ENCODE results near the gene FHAD1.

FHAD1 gene

DNA sequence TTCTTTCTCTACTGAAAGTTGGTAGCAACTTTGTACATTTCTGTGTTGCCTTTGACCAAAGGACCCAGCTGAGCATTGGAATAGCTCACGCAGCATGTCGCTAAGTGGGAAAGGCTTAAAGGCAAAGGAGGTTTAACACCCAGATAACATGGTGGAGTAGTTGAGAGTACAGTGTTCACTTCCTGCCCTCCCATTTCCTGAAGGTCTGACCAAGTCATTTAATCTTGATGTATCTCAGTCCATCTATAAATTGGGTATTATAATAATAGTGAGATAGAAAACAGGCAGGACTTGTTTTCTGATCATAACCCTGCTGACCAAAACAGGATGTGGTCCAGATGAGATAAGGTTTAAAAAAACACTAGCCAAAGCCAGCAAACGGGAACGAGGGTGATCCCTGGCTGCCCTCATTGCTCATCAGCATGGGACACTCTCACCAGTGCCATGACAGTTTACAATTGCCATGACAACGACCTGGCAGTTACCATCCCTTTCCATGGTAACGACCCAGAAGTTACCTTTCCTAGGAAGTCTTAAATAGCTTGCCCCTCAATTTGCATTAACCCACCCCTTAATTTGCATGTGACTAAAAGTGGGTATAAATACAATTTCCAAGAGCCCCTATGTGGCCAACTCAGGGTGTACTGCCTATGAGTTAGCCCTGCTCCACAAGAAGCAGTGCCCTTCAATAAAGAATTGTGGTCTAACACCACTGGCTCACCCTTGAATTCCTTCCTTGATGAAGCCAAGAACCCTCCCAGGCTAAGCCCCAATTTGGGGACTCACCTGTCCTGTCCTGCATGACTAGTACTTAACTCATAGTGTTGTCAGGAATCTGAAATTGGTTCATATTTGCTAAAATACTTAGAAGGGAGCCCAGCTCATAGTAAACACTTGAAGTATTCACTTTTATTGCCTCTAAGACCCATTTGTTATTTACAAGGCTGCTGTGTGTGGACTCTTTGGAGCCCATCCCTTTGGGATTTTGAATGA is 28.4 kb upstream of the FHAD1 start:
- H3K4me1 ChIP-seq (ENCODE audit: low read length), result peaks cover 47% of the 10 kb centered on the region
- peak overlapping the region; percentile 33; the same call in 1 of the 2 replicates for H3K27ac ChIP-seq (ENCODE audit: low read length)
- no peak overlapping the region for H3K4me3 ChIP-seq (ENCODE audit: low read length)
- no peak for TF ChIP-seq EZH2phosphoT487 (IDR thresholded peaks at IDR 0.05; ENCODE audit: low read length)
- TF ChIP-seq EZH2 (optimal IDR thresholded peaks at IDR 0.05; ENCODE audit: low read depth, low read length), result no peak
- TF ChIP-seq, protein P1, sequence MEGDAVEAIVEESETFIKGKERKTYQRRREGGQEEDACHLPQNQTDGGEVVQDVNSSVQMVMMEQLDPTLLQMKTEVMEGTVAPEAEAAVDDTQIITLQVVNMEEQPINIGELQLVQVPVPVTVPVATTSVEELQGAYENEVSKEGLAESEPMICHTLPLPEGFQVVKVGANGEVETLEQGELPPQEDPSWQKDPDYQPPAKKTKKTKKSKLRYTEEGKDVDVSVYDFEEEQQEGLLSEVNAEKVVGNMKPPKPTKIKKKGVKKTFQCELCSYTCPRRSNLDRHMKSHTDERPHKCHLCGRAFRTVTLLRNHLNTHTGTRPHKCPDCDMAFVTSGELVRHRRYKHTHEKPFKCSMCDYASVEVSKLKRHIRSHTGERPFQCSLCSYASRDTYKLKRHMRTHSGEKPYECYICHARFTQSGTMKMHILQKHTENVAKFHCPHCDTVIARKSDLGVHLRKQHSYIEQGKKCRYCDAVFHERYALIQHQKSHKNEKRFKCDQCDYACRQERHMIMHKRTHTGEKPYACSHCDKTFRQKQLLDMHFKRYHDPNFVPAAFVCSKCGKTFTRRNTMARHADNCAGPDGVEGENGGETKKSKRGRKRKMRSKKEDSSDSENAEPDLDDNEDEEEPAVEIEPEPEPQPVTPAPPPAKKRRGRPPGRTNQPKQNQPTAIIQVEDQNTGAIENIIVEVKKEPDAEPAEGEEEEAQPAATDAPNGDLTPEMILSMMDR (IDR thresholded peaks at IDR 0.05; ENCODE audit: low read length), result no peak
- no peaks in the 10 kb centered on the region for H3K9me3 ChIP-seq (replicated peaks; ENCODE audit: insufficient read depth, low read length)
- H3K27me3 ChIP-seq (replicated peaks; ENCODE audit: insufficient read depth, low read length), result no peaks in the 10 kb centered on the region
- H3K79me2 ChIP-seq (ENCODE audit: low read length), result no peaks in the 10 kb centered on the region
- H3F3A ChIP-seq (ENCODE audit: insufficient read depth, low read length), result peaks cover 16% of the 10 kb centered on the region
- H4K20me1 ChIP-seq (ENCODE audit: insufficient read depth, low read length), result no peaks in the 10 kb centered on the region
- no peak for DNase-seq
- no peak overlapping the region for H2AFZ ChIP-seq (ENCODE audit: low read length)
- no peaks in the 10 kb centered on the region for H3K9me2 ChIP-seq (replicated peaks; ENCODE audit: insufficient read depth, low read length)
- H3K4me2 ChIP-seq (ENCODE audit: low read depth, low read length), result peak overlapping the region; percentile 52; the same call in 1 of the 2 replicates
- H3K36me3 ChIP-seq (replicated peaks; ENCODE audit: insufficient read depth, low read length), result no peaks in the 10 kb centered on the region
- H3K9ac ChIP-seq (ENCODE audit: low read length), result no peak overlapping the region

DNA sequence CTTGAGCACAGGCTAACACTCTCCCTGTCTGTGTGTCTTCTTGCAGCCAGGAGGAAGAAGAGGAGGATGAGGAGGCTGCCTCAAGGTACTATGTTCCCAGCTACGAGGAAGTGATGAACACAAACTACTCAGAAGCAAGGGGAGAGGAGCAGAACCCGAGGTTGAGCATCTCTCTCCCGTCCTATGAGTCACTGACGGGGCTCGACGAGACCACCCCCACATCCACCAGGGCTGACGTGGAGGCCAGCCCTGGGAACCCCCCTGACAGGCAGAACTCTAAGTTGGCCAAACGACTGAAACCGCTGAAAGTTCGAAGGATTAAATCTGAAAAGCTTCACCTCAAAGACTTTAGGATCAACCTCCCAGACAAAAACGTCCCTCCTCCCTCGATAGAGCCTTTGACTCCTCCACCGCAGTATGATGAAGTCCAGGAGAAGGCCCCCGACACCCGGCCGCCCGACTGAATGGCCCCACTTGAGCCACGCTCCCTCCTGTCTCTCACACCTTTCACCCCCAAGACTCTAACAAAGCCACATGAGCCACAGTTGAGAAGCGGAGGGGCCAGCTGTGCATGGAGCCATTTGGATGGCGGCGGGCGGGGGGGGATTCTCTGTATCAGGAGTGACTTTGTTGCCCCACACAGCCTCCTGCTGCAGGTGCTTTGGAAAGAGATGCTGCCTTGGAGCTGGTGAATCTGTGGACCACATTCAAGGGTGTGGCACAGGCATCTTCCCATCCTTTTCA is 27.6 kb upstream of the FHAD1 start:
- Histone ChIP-seq H3K27me3 (replicated peaks; ENCODE audit: insufficient read depth, low read length) (no peaks in the 10 kb centered on the region), H3K9me2 (replicated peaks; ENCODE audit: insufficient read depth, low read length) (no peaks in the 10 kb centered on the region), H3F3A (ENCODE audit: insufficient read depth, low read length) (peaks cover 16% of the 10 kb centered on the region), H4K20me1 (ENCODE audit: insufficient read depth, low read length) (no peaks in the 10 kb centered on the region), H3K4me3 (ENCODE audit: low read length) (peak overlapping the region; percentile 4; the same call in 1 of the 2 replicates), H2AFZ (ENCODE audit: low read length) (no peak overlapping the region), H3K4me1 (ENCODE audit: low read length) (peaks cover 47% of the 10 kb centered on the region), H3K9me3 (replicated peaks; ENCODE audit: insufficient read depth, low read length) (no peaks in the 10 kb centered on the region), H3K4me2 (ENCODE audit: low read depth, low read length) (peak overlapping the region; percentile 52; the same call in 1 of the 2 replicates), H3K27ac (ENCODE audit: low read length) (peak overlapping the region; percentile 33; the same call in 1 of the 2 replicates), H3K9ac (ENCODE audit: low read length) (no peak overlapping the region), H3K79me2 (ENCODE audit: low read length) (no peaks in the 10 kb centered on the region), H3K36me3 (replicated peaks; ENCODE audit: insufficient read depth, low read length) (no peaks in the 10 kb centered on the region)
- DNase-seq, result no peak
- TF ChIP-seq, protein P1 (IDR thresholded peaks at IDR 0.05; ENCODE audit: low read length), result no peak
- TF ChIP-seq EZH2phosphoT487 (IDR thresholded peaks at IDR 0.05; ENCODE audit: low read length) (no peak), EZH2 (optimal IDR thresholded peaks at IDR 0.05; ENCODE audit: low read depth, low read length) (no peak)

DNA sequence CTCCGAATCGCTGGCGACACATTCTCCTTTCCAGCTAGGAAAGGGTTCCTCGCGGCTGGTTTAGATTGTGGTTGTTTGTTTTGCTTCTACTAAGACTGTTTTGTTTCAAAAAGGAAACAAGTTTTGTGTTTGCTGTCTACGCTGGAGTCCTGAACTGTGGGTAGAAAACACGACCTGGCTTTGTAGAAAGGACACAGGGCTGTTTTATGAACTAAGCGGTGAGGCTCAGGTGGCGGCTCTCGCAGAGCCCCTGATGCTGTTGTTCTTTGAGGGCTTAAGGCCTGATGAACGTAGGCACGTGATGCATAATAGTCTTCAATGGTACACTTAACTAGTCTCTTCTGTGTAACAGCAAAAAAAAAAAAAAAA is 27.0 kb upstream of the FHAD1 start:
- H3K27ac ChIP-seq (ENCODE audit: low read length), result peak overlapping the region; percentile 33; the same call in 1 of the 2 replicates
- peak; percentile 81 for DNase-seq
- H3K79me2 ChIP-seq (ENCODE audit: low read length), result no peaks in the 10 kb centered on the region
- TF ChIP-seq EZH2 (optimal IDR thresholded peaks at IDR 0.05; ENCODE audit: low read depth, low read length) (no peak), EZH2phosphoT487 (IDR thresholded peaks at IDR 0.05; ENCODE audit: low read length) (no peak)
- TF ChIP-seq, protein P1 (IDR thresholded peaks at IDR 0.05; ENCODE audit: low read length), result no peak
- H2AFZ ChIP-seq (ENCODE audit: low read length), result no peak overlapping the region
- no peaks in the 10 kb centered on the region for H3K9me3 ChIP-seq (replicated peaks; ENCODE audit: insufficient read depth, low read length)
- H3K27me3 ChIP-seq (replicated peaks; ENCODE audit: insufficient read depth, low read length), result no peaks in the 10 kb centered on the region
- H3K9me2 ChIP-seq (replicated peaks; ENCODE audit: insufficient read depth, low read length), result no peaks in the 10 kb centered on the region
- no peaks in the 10 kb centered on the region for H3K36me3 ChIP-seq (replicated peaks; ENCODE audit: insufficient read depth, low read length)
- peak overlapping the region; percentile 4; the same call in 1 of the 2 replicates for H3K4me3 ChIP-seq (ENCODE audit: low read length)
- H4K20me1 ChIP-seq (ENCODE audit: insufficient read depth, low read length), result no peaks in the 10 kb centered on the region
- no peak overlapping the region for H3K9ac ChIP-seq (ENCODE audit: low read length)
- H3K4me1 ChIP-seq (ENCODE audit: low read length), result peaks cover 47% of the 10 kb centered on the region
- peak overlapping the region; percentile 52; the same call in 1 of the 2 replicates for H3K4me2 ChIP-seq (ENCODE audit: low read depth, low read length)
- peaks cover 16% of the 10 kb centered on the region for H3F3A ChIP-seq (ENCODE audit: insufficient read depth, low read length)

Data from MM.1S (cell line).